Hepatocyte (in vitro differentiated cells): ENCODE results near the gene TTLL10.

Experiments
- CTCF ChIP-seq: fragments of 200-600 bp; sonication (generic); IDR thresholded peaks from 2 replicates; pipeline ENCODE4 v1.5.1; 2016; ENCODE audit warnings: antibody characterized with exemption, mild to moderate bottlenecking; ENCODE audit not compliant: poor library complexity
- EZH2 ChIP-seq: fragments of 200-600 bp; sonication (generic); IDR thresholded peaks from 2 replicates; pipeline ENCODE4 v1.6.1; 2016; ENCODE audit warnings: antibody characterized with exemption, mild to moderate bottlenecking, borderline replicate concordance
- EZH2phosphoT487 ChIP-seq: fragments of 200-600 bp; sonication (generic); IDR thresholded peaks from one replicate; pipeline ENCODE4 v1.6.1; 2018; ENCODE audit warnings: antibody characterized with exemption, mild to moderate bottlenecking, low read depth, moderate library complexity; ENCODE audit not compliant: unreplicated experiment, severe bottlenecking

GRCh38 chr1:1144843-1145546 lies 28.7 kb upstream of the TTLL10 start:
- TF ChIP-seq CTCF (no peak), EZH2 (no peak), EZH2phosphoT487 (no peak)
